CD4-positive, alpha-beta memory T cell (primary cell): ENCODE measurements around the gene ORM1. TPM values are rescaled to one million over a fixed set of nuclear protein-coding genes. Genes with fewer than 3 reads are reported as not detected.

ENCODE experiments used
- CTCF ChIA-PET: fragments of 350-600 bp; sonication (Branson Sonifier 250); formaldehyde crosslinking; loops from one replicate; lab custom pipeline; 2021; ENCODE audit warnings: inconsistent platforms; ENCODE audit not compliant: partially characterized antibody; lab: Charles Lee
- POLR2A ChIA-PET: fragments of 350-600 bp; sonication (Branson Sonifier 250); formaldehyde crosslinking; loops from one replicate; lab custom pipeline; 2021; ENCODE audit not compliant: partially characterized antibody; lab: Charles Lee
- DNase-seq, 5 donors: peaks; one replicate each; pipeline versions ENCODE4 v3.0.0 to v3.0.0-alpha.2; 2020 to 2022; ENCODE audit warnings: mixed read lengths in 1 of 5
- H3K27ac ChIP-seq: one replicate; pipeline ENCODE4 v1.7.0; 2013; ENCODE audit warnings: low read depth, low read length
- H3K27me3 ChIP-seq: 2 replicates; pipeline ENCODE4 v1.7.0; 2013; ENCODE audit warnings: mild to moderate bottlenecking, low read length, moderate library complexity; ENCODE audit not compliant: insufficient read depth
- H3K36me3 ChIP-seq: 2 replicates; pipeline ENCODE4 v1.7.0; 2013; ENCODE audit warnings: mild to moderate bottlenecking, low read length, moderate library complexity; ENCODE audit not compliant: insufficient read depth
- H3K4me1 ChIP-seq: 2 replicates; pipeline ENCODE4 v1.7.0; 2013; ENCODE audit warnings: mild to moderate bottlenecking, low read length, moderate library complexity; ENCODE audit not compliant: insufficient read depth
- H3K4me3 ChIP-seq, 2 donors: one replicate each; pipeline ENCODE4 v1.7.0; 2013; ENCODE audit warnings: low read length in 2 of 2, mild to moderate bottlenecking in 1 of 2
- H3K9me3 ChIP-seq, 2 donors: one replicate each; pipeline ENCODE4 v1.7.0; 2013; ENCODE audit warnings: low read length in 2 of 2, control low read depth in 1 of 2; ENCODE audit not compliant: control insufficient read depth in 1 of 2
- H3K27ac Mint-ChIP-seq, 7 donors: one replicate each; pipeline ENCODE4 v1.8.0; 2020 to 2021; ENCODE audit warnings: mixed read lengths in 7 of 7, mild to moderate bottlenecking in 6 of 7, inconsistent platforms in 3 of 7, moderate library complexity in 3 of 7
- H3K27me3 Mint-ChIP-seq, 2 donors: one replicate each; pipeline ENCODE4 v1.8.0; 2020 to 2021; ENCODE audit warnings: mixed read lengths in 2 of 2
- H3K36me3 Mint-ChIP-seq, 2 donors: one replicate each; pipeline ENCODE4 v1.8.0; 2020 to 2021; ENCODE audit warnings: mixed read lengths in 2 of 2, inconsistent platforms in 1 of 2, mild to moderate bottlenecking in 1 of 2
- H3K4me1 Mint-ChIP-seq, 4 donors: one replicate each; pipeline ENCODE4 v1.8.0; 2020 to 2021; ENCODE audit warnings: mixed read lengths in 4 of 4, mild to moderate bottlenecking in 1 of 4
- H3K4me3 Mint-ChIP-seq, 8 donors: one replicate each; pipeline ENCODE4 v1.8.0; 2020 to 2021; ENCODE audit warnings: mixed read lengths in 8 of 8, mild to moderate bottlenecking in 7 of 8, moderate library complexity in 6 of 8, inconsistent platforms in 3 of 8
- H3K9me3 Mint-ChIP-seq, 8 donors: one replicate each; pipeline ENCODE4 v1.8.0; 2020 to 2021; ENCODE audit warnings: mixed read lengths in 8 of 8, mild to moderate bottlenecking in 5 of 8, inconsistent platforms in 3 of 8, moderate library complexity in 1 of 8
- intact Hi-C: fragments of 100-400 bp; cut with micrococcal nuclease; formaldehyde crosslinking; loops from one replicate; pipeline ENCODE4 v1.15.1; 2023
- polyA plus RNA-seq, 2 donors: library from polyadenylated mRNA; unstranded; fragments of 300-500 nt; fragmentation: Illumina TruSeq; gene quantifications; one replicate each; pipeline ENCODE4 v1.2.3, GENCODE V29; 2021
- total RNA-seq, 2 experiments: library from RNA; stranded (reverse); gene quantifications; one replicate each; pipeline ENCODE4 v1.2.3, GENCODE V29; 2021

ORM1 gene
- total and polyA plus RNA-seq, 4 experiments from 2014 or later = not detected

DNA sequence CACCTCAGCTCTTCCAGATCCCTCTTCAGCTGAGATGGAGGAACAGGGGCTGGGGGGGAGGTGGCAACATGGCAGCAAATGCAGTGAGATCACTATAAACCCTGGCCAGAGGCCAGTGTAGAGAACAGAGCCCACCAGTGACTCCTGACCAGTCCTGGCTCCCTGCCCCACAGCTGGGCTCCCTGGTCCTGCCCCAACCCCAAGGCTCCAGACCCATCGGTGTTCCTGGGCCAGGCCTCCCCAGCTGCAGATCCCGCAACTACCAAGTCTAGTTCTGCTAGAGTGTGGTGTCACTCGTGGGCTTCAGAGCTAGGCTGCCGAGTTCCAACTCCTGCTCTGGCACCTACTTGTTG is 48.0 kb downstream of the ORM1 start:
- peak overlapping the region; percentile 79 for H3K27ac ChIP-seq
- peaks cover 98% of the 10 kb centered on the region for H3K4me1 ChIP-seq
- Mint-ChIP-seq H3K27me3 (no peaks in the 10 kb centered on the region), H3K4me1 (peaks cover 65 to 99% (median 89%) of the 10 kb centered on the region in 4 donors), H3K27ac (peak overlapping the region; percentile 78 to 99 (median 96)), H3K4me3 (peak overlapping the region in 7 of 8 donors; percentile 51 to 96 (median 89)), H3K9me3 (peaks cover 0 to 4% (median 0%) of the 10 kb centered on the region in 8 donors), H3K36me3 (peaks cover 61 to 78% of the 10 kb centered on the region in 2 donors)
- ChIA-PET CTCF (interaction anchor here (1.2 to 4.9 kb wide), 6 partner anchors 9 to 35 kb away, joined by 4 to 85 read pairs (median 8); partner anchors contain the start of gene AKNA), POLR2A (interaction anchor here (1.0 to 37.6 kb wide), 8 partner anchors 8 to 38 kb away, joined by 3 to 1614 read pairs (median 13); partner anchors contain the start of gene AKNA)
- intact Hi-C loops = no loop called here
- no peak for DNase-seq
- H3K4me3 ChIP-seq = no peak overlapping the region
- H3K36me3 ChIP-seq = peaks cover 43% of the 10 kb centered on the region
- no peaks in the 10 kb centered on the region for H3K27me3 ChIP-seq
- H3K9me3 ChIP-seq = no peaks in the 10 kb centered on the region

GRCh38 chr9:114371343-114371944 is 48.5 kb downstream of the ORM1 start:
- ChIA-PET CTCF (interaction anchor here (1.1 to 4.9 kb wide), 7 partner anchors 8 to 34 kb away, joined by 4 to 85 read pairs (median 6); partner anchors contain the start of gene AKNA), POLR2A (interaction anchor here (0.7 to 37.6 kb wide), 10 partner anchors 9 to 135 kb away, joined by 3 to 1614 read pairs (median 8); partner anchors contain the start of gene AKNA)
- Mint-ChIP-seq H3K36me3 (peaks cover 63 to 76% of the 10 kb centered on the region in 2 donors), H3K4me3 (peak overlapping the region; percentile 84 to 96 (median 88)), H3K27ac (peak overlapping the region; percentile 78 to 99 (median 96)), H3K9me3 (peaks cover 0 to 3% (median 0%) of the 10 kb centered on the region in 8 donors), H3K27me3 (no peaks in the 10 kb centered on the region), H3K4me1 (peaks cover 63 to 97% (median 87%) of the 10 kb centered on the region in 4 donors)
- no peak for DNase-seq
- H3K9me3 ChIP-seq = no peaks in the 10 kb centered on the region
- peak overlapping the region in 1 of 2 donors; percentile 57 for H3K4me3 ChIP-seq
- H3K27ac ChIP-seq = peak overlapping the region; percentile 79
- intact Hi-C loops = no loop called here
- H3K4me1 ChIP-seq = peaks cover 96% of the 10 kb centered on the region
- no peaks in the 10 kb centered on the region for H3K27me3 ChIP-seq
- H3K36me3 ChIP-seq = peaks cover 46% of the 10 kb centered on the region

- DNase-seq = peak; percentile 57 to 77 (median 64)
- intact Hi-C loops = no loop called here
- Mint-ChIP-seq H3K4me3 (peak overlapping the region; percentile 84 to 96 (median 88)), H3K27me3 (no peaks in the 10 kb centered on the region), H3K9me3 (peaks cover 0 to 2% (median 0%) of the 10 kb centered on the region in 8 donors), H3K4me1 (peaks cover 58 to 97% (median 85%) of the 10 kb centered on the region in 4 donors), H3K36me3 (peaks cover 63 to 76% of the 10 kb centered on the region in 2 donors), H3K27ac (peak overlapping the region; percentile 78 to 99 (median 96))
- H3K27ac ChIP-seq = peak overlapping the region; percentile 79
- H3K4me1 ChIP-seq = peaks cover 96% of the 10 kb centered on the region
- H3K9me3 ChIP-seq = no peaks in the 10 kb centered on the region
- H3K4me3 ChIP-seq = peak overlapping the region; percentile 57 to 59
- ChIA-PET POLR2A (interaction anchor here (0.6 to 37.6 kb wide), 14 partner anchors 9 to 535 kb away, joined by 3 to 1614 read pairs (median 6); partner anchors contain the start of gene AKNA), CTCF (interaction anchor here (0.7 to 4.9 kb wide), 12 partner anchors 9 to 282 kb away, joined by 3 to 85 read pairs (median 6); partner anchors contain the start of gene AKNA)
- peaks cover 51% of the 10 kb centered on the region for H3K36me3 ChIP-seq
- no peaks in the 10 kb centered on the region for H3K27me3 ChIP-seq
These were observed 49.3 kb downstream of the ORM1 start for GRCh38 chr9:114371973-114372917.

DNA sequence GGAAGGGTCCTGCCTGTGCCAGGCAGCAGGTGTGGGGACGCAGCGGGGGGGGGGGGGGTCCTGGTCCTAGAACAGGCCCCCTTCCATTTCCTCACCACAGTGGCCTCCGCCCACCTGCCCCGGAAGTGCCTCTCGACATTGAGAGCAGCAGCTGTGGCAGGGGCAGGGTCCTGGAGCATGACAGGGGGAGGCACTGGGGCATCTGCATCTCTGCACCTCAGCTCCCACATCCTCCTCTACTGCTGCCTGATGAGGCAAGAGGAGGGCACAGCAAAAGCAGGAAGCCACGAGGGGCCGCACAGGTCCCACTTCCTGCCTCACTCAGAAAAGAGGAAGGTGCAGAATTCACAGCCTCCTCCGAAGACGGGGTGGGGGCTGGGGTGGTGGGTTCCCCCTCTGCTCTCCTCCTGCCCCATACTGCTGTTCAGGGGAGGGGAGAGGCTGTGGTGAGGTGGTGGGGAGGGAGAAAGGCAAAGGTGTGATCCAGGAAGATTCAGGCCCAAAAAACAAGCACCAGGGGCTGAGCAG is 50.1 kb downstream of the ORM1 start:
- Histone ChIP-seq H3K4me3 (peak overlapping the region in 1 of 2 donors; percentile 57), H3K27ac (peak overlapping the region; percentile 79), H3K27me3 (no peaks in the 10 kb centered on the region), H3K36me3 (peaks cover 51% of the 10 kb centered on the region), H3K4me1 (peaks cover 96% of the 10 kb centered on the region), H3K9me3 (no peaks in the 10 kb centered on the region)
- Mint-ChIP-seq H3K27ac (peak overlapping the region; percentile 78 to 99 (median 96)), H3K9me3 (peaks cover 0 to 2% (median 0%) of the 10 kb centered on the region in 8 donors), H3K27me3 (no peaks in the 10 kb centered on the region), H3K4me3 (peak overlapping the region; percentile 84 to 96 (median 88)), H3K4me1 (peaks cover 58 to 97% (median 85%) of the 10 kb centered on the region in 4 donors), H3K36me3 (peaks cover 66 to 78% of the 10 kb centered on the region in 2 donors)
- ChIA-PET CTCF (interaction anchor here (0.6 to 4.9 kb wide), 12 partner anchors 10 to 281 kb away, joined by 3 to 85 read pairs (median 5); partner anchors contain the start of gene AKNA), POLR2A (interaction anchor here (0.9 to 37.6 kb wide), 10 partner anchors 10 to 534 kb away, joined by 3 to 1614 read pairs (median 8); partner anchors contain the start of gene AKNA)
- intact Hi-C loops = loop anchor here (1.0 kb wide), 4 partner anchors 10 to 132 kb away; partner anchors contain the start of gene WHRN
- DNase-seq = peak; percentile 88 to 96 (median 91)

- H3K27ac ChIP-seq = peak overlapping the region; percentile 79
- ChIA-PET POLR2A (interaction anchor here (0.7 to 37.6 kb wide), 8 partner anchors 11 to 238 kb away, joined by 3 to 1614 read pairs (median 13); partner anchors contain the start of gene AKNA), CTCF (interaction anchor here (0.6 to 4.9 kb wide), 12 partner anchors 11 to 280 kb away, joined by 3 to 85 read pairs (median 5); partner anchors contain the start of gene AKNA)
- Mint-ChIP-seq H3K27me3 (no peaks in the 10 kb centered on the region), H3K27ac (peak overlapping the region; percentile 78 to 99 (median 96)), H3K4me3 (peak overlapping the region in 7 of 8 donors; percentile 51 to 81 (median 73)), H3K9me3 (peaks cover 0 to 2% (median 0%) of the 10 kb centered on the region in 8 donors), H3K36me3 (peaks cover 70 to 81% of the 10 kb centered on the region in 2 donors), H3K4me1 (peaks cover 66 to 97% (median 85%) of the 10 kb centered on the region in 4 donors)
- peaks cover 97% of the 10 kb centered on the region for H3K4me1 ChIP-seq
- no peak for DNase-seq
- H3K27me3 ChIP-seq = no peaks in the 10 kb centered on the region
- peaks cover 54% of the 10 kb centered on the region for H3K36me3 ChIP-seq
- no peak overlapping the region for H3K4me3 ChIP-seq
- intact Hi-C loops = loop anchor here (1.0 kb wide), 4 partner anchors 11 to 131 kb away; partner anchors contain the start of gene WHRN
- no peaks in the 10 kb centered on the region for H3K9me3 ChIP-seq
These were observed 51.2 kb downstream of the ORM1 start for GRCh38 chr9:114373960-114374730.
